Breast epithelium (tissue), 4 donors: ENCODE data around the gene GPX4. TPM values are rescaled to one million over a fixed set of nuclear protein-coding genes. Genes with fewer than 3 reads are reported as not detected.

Source experiments
- DNase-seq, 2 donors: peaks; one replicate each; pipeline ENCODE4 v3.0.0-alpha.2; 2019; ENCODE audit warnings: low spot score in 2 of 2
- H3K27ac ChIP-seq, 2 donors: fragments of 200-600 bp; sonication (generic) in 1 of 2; one replicate each; pipeline ENCODE4 v1.5.1; 2016 to 2019; ENCODE audit warnings: mild to moderate bottlenecking in 1 of 2
- H3K27me3 ChIP-seq, 2 donors: fragments of 200-600 bp; sonication (generic) in 1 of 2; one replicate each; pipeline versions ENCODE4 v1.5.1 to v1.6.0; 2017 to 2019; ENCODE audit warnings: control low read depth in 1 of 2, mild to moderate bottlenecking in 1 of 2
- H3K36me3 ChIP-seq: fragments of 200-600 bp; one replicate; pipeline ENCODE4 v1.5.1; 2019
- H3K4me1 ChIP-seq, 2 donors: fragments of 200-600 bp; sonication (generic); one replicate each; pipeline ENCODE4 v1.5.1; 2016 to 2019; ENCODE audit warnings: control low read depth in 1 of 2
- H3K4me3 ChIP-seq, 3 donors: fragments of 200-600 bp; sonication (generic); 1 replicate in 2 of 3; 2 replicates in 1 of 3; pipeline ENCODE4 v1.5.1; 2016 to 2019; ENCODE audit warnings: mild to moderate bottlenecking in 3 of 3, moderate library complexity in 2 of 3
- H3K9me3 ChIP-seq, 2 donors: fragments of 200-600 bp; sonication (generic) in 1 of 2; one replicate each; pipeline ENCODE4 v1.5.1; 2016 to 2019; ENCODE audit warnings: control low read depth in 1 of 2
- POLR2A ChIP-seq: fragments of 450-650 bp; IDR thresholded peaks from one replicate; pipeline ENCODE4 v1.6.1; 2016; ENCODE audit warnings: antibody characterized with exemption, mild to moderate bottlenecking, moderate library complexity
- POLR2AphosphoS5 ChIP-seq, 3 donors: sonication (generic); formaldehyde crosslinking; IDR thresholded peaks; one replicate each; pipeline ENCODE4 v1.6.1; 2017; ENCODE audit warnings: antibody characterized with exemption in 3 of 3
- intact Hi-C: fragments of 100-400 bp; cut with DNase I; formaldehyde crosslinking; loops from one replicate; pipeline ENCODE4 v1.15.1; 2023; ENCODE audit warnings: low total_unique reads
- total RNA-seq, 3 donors: library from RNA; depleted of rRNA; stranded (reverse); fragments of >200 nt; gene quantifications; one replicate each; pipeline ENCODE4 v1.1.0, GENCODE V29; 2016
- TF ChIP-seq, protein P1 (sequence below), 3 donors: fragments of 450-650 bp; IDR thresholded peaks; one replicate each; pipeline ENCODE4 v1.5.1; 2016 to 2017; ENCODE audit warnings: antibody characterized with exemption in 3 of 3, mild to moderate bottlenecking in 3 of 3, moderate library complexity in 3 of 3

GPX4 gene, protein sequence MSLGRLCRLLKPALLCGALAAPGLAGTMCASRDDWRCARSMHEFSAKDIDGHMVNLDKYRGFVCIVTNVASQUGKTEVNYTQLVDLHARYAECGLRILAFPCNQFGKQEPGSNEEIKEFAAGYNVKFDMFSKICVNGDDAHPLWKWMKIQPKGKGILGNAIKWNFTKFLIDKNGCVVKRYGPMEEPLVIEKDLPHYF
- total RNA-seq, result 1,000 to 10,000 TPM in 1 of 3 donors, 100 to 1,000 TPM in 2; 357 to 1,796 (median 492) TPM

DNA sequence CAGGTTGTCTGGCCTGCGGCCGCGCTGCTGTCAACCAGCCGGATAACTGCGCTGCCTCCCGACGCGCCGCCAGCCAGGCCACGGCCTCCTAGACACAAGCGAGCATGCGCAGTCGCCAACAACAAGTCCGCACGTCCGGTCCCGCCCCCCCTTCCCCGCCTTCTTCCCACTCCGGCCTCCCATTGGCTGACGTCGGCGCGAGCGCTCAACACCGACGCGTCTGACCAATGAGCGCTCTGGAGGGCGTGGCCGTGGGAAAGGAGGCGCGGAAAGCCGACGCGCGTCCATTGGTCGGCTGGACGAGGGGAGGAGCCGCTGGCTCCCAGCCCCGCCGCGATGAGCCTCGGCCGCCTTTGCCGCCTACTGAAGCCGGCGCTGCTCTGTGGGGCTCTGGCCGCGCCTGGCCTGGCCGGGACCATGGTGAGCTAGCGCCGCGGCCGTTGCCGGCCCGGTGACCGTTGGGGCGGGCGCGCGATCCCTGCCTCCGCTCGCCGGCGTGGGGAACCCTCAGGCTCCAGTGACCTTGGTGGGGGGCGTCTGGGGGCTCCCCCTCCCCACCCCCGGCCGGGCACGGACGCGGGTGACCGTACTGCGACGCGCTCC, at the start of gene GPX4:
Gene GPX4, plus strand, starts transcription at position 287 of the 603 bp plus-strand sequence. Its CDS starts 50 bp downstream, at position 337.
- TF ChIP-seq POLR2AphosphoS5 (IDR thresholded peaks at IDR 0.05) (peak; percentile 75 to 98 (median 86)), POLR2A (peak; percentile 72)
- TF ChIP-seq, protein P1, sequence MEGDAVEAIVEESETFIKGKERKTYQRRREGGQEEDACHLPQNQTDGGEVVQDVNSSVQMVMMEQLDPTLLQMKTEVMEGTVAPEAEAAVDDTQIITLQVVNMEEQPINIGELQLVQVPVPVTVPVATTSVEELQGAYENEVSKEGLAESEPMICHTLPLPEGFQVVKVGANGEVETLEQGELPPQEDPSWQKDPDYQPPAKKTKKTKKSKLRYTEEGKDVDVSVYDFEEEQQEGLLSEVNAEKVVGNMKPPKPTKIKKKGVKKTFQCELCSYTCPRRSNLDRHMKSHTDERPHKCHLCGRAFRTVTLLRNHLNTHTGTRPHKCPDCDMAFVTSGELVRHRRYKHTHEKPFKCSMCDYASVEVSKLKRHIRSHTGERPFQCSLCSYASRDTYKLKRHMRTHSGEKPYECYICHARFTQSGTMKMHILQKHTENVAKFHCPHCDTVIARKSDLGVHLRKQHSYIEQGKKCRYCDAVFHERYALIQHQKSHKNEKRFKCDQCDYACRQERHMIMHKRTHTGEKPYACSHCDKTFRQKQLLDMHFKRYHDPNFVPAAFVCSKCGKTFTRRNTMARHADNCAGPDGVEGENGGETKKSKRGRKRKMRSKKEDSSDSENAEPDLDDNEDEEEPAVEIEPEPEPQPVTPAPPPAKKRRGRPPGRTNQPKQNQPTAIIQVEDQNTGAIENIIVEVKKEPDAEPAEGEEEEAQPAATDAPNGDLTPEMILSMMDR (IDR thresholded peaks at IDR 0.05), result no peak
- H3K4me1 ChIP-seq, result peaks cover 16 to 35% of the 10 kb centered on the region in 2 donors
- no peaks in the 10 kb centered on the region for H3K9me3 ChIP-seq

DNA sequence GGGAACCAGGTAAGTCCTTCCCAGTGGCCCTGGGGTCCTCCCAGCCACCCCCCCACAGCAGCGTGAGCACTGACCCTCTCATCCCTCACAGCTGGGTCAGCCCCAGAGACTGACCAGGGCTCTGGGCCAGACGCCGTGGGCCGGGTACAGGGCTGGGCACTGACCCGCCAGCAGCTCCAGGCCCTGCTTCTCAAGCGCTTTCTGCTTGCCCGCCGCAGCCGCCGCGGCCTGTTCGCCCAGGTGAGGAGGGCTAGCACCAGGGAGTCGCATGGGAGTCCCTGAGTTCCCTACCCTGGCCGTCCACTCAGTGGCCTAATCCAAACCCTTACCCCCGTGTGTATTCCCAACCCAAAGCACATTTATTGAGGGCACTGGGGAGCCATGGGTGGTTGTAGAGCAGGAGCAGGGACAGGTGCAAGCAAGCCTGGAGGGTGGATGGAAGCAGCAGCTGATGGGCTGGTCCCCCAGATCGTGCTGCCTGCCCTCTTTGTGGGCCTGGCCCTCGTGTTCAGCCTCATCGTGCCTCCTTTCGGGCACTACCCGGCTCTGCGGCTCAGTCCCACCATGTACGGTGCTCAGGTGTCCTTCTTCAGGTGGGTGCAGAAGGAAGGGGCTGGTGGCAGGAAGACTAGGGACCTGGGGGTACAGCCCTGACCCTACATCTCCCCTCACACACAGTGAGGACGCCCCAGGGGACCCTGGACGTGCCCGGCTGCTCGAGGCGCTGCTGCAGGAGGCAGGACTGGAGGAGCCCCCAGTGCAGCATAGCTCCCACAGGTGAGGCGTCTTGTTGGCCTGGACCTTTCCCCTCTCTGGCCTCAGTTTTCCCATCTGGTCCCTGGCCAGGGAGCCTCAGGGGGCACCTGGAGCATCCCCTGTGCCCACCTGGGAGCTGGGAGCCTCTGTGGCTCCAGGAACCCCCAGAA, 49.4 kb upstream of the GPX4 start:
- TF ChIP-seq POLR2A (no peak), POLR2AphosphoS5 (IDR thresholded peaks at IDR 0.05) (no peak)
- TF ChIP-seq, protein P1 (IDR thresholded peaks at IDR 0.05), result no peak
- no peak overlapping the region for H3K27ac ChIP-seq
- no peaks in the 10 kb centered on the region for H3K4me1 ChIP-seq
- intact Hi-C loops, result no loop called here
- H3K9me3 ChIP-seq, result peaks cover 44 to 50% of the 10 kb centered on the region in 2 donors
- no peak overlapping the region for H3K4me3 ChIP-seq
- H3K36me3 ChIP-seq, result no peaks in the 10 kb centered on the region
- DNase-seq, result no peak
- H3K27me3 ChIP-seq, result no peaks in the 10 kb centered on the region

More for the DNA sequence above, at the start of gene GPX4:
- Histone ChIP-seq H3K4me3 (peak within 1 kb of the TSS; percentile 86 to 92 (median 88)), H3K36me3 (peaks cover 12% of the 10 kb centered on the region), H3K27ac (peak within 1 kb of the TSS; percentile 97), H3K27me3 (no peaks in the 10 kb centered on the region)
- DNase-seq, result peak; percentile 99 to 100
- intact Hi-C loops, result loop anchor here (5.0 kb wide), 1 partner anchor 77 kb away; the partner anchor contains the start of gene CNN2

DNA sequence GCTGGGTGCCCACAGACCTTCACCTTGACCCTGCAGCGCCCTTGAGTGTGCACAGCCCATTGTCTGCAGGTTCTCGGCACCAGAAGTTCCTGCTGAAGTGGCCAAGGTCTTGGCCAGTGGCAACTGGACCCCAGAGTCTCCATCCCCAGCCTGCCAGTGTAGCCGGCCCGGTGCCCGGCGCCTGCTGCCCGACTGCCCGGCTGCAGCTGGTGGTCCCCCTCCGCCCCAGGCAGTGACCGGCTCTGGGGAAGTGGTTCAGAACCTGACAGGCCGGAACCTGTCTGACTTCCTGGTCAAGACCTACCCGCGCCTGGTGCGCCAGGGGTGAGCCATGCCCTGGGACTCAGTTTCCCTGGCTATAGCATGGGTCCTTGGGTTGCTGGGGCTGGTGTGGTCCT, 48.8 kb upstream of the GPX4 start:
- no peak overlapping the region for H3K4me3 ChIP-seq
- no peak for DNase-seq
- no peaks in the 10 kb centered on the region for H3K36me3 ChIP-seq
- intact Hi-C loops, result no loop called here
- no peak overlapping the region for H3K27ac ChIP-seq
- H3K27me3 ChIP-seq, result no peaks in the 10 kb centered on the region
- H3K9me3 ChIP-seq, result peaks cover 48 to 57% of the 10 kb centered on the region in 2 donors
- TF ChIP-seq POLR2A (no peak), POLR2AphosphoS5 (IDR thresholded peaks at IDR 0.05) (no peak)
- TF ChIP-seq, protein P1 (IDR thresholded peaks at IDR 0.05), result no peak
- H3K4me1 ChIP-seq, result no peaks in the 10 kb centered on the region

DNA sequence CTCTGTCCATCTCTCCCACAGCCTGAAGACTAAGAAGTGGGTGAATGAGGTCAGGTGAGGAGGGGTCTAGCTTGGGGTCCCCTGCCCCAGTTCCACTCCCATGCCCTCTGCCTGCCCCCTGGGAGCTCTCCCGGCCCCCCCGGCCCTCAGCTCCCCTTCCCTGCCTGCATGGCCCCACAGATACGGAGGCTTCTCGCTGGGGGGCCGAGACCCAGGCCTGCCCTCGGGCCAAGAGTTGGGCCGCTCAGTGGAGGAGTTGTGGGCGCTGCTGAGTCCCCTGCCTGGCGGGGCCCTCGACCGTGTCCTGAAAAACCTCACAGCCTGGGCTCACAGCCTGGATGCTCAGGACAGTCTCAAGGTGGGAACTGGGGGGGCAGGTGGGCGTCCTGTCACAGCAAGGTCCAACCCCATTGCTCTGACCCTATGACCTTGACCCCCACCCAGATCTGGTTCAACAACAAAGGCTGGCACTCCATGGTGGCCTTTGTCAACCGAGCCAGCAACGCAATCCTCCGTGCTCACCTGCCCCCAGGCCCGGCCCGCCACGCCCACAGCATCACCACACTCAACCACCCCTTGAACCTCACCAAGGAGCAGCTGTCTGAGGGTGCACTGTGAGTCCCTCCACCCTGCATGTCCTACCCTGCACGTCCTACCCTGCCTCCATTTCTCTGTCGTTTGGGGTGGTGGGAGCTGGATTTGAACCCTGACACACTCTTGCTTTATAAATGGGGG, 47.7 kb upstream of the GPX4 start:
- H3K27ac ChIP-seq, result no peak overlapping the region
- H3K36me3 ChIP-seq, result no peaks in the 10 kb centered on the region
- H3K27me3 ChIP-seq, result no peaks in the 10 kb centered on the region
- no peak for DNase-seq
- H3K9me3 ChIP-seq, result peaks cover 48 to 59% of the 10 kb centered on the region in 2 donors
- H3K4me1 ChIP-seq, result no peaks in the 10 kb centered on the region
- H3K4me3 ChIP-seq, result no peak overlapping the region
- intact Hi-C loops, result no loop called here
- TF ChIP-seq POLR2AphosphoS5 (IDR thresholded peaks at IDR 0.05) (no peak), POLR2A (no peak)
- TF ChIP-seq, protein P1 (IDR thresholded peaks at IDR 0.05), result no peak
